Activated T-helper 1 cell treated with Interleukin-2 at 50 U/mL for 16 hours (primary cell): ENCODE measurements around the gene BPIFA3.

Source experiments
- DNase-seq: peaks from one replicate; pipeline ENCODE4 v3.0.0-alpha.2; 2020; ENCODE audit warnings: low read depth

Gene BPIFA3

GRCh38 chr20:33224399-33224798 is 7.2 kb downstream of the BPIFA3 start:
- no peak for DNase-seq

GRCh38 chr20:33229843-33230242 is 12.7 kb downstream of the BPIFA3 start:
- no peak for DNase-seq

- no peak for DNase-seq
Observed at GRCh38 chr20:33231237-33231636, 14.1 kb downstream of the BPIFA3 start.

GRCh38 chr20:33232486-33233072 is 15.4 kb downstream of the BPIFA3 start:
- DNase-seq = no peak

- DNase-seq = no peak
Observed at GRCh38 chr20:33233129-33233774, 16.1 kb downstream of the BPIFA3 start.

GRCh38 chr20:33234050-33234449 is 16.9 kb downstream of the BPIFA3 start:
- no peak for DNase-seq

- DNase-seq = no peak
Observed at GRCh38 chr20:33235696-33236095, 18.5 kb downstream of the BPIFA3 start, which contains the start of gene BPIFA1. TSS of gene BPIFA1 (plus strand) at chr20:33235996. CDS start at chr20:33237712, 1,716 bp downstream.

- DNase-seq = no peak
Observed at GRCh38 chr20:33236351-33236750, 19.2 kb downstream of the BPIFA3 start.

GRCh38 chr20:33237989-33238388 is 20.8 kb downstream of the BPIFA3 start:
- no peak for DNase-seq

- no peak for DNase-seq
Observed at GRCh38 chr20:33239418-33239817, 22.3 kb downstream of the BPIFA3 start.

- no peak for DNase-seq
Observed at GRCh38 chr20:33239979-33240736, 23.0 kb downstream of the BPIFA3 start.

- no peak for DNase-seq
Observed at GRCh38 chr20:33240923-33241322, 23.8 kb downstream of the BPIFA3 start.

- DNase-seq = no peak
Observed at GRCh38 chr20:33242319-33243100, 25.4 kb downstream of the BPIFA3 start.

GRCh38 chr20:33246077-33246476 is 28.9 kb downstream of the BPIFA3 start:
- DNase-seq = no peak

- no peak for DNase-seq
Observed at GRCh38 chr20:33249456-33249855, 32.3 kb downstream of the BPIFA3 start.

GRCh38 chr20:33250666-33251065 is 33.5 kb downstream of the BPIFA3 start:
- DNase-seq = no peak

GRCh38 chr20:33251496-33251895 is 34.3 kb downstream of the BPIFA3 start:
- DNase-seq = no peak

- DNase-seq = no peak
Observed at GRCh38 chr20:33252460-33252859, 35.3 kb downstream of the BPIFA3 start.

GRCh38 chr20:33255005-33255404 is 37.9 kb downstream of the BPIFA3 start:
- no peak for DNase-seq

- no peak for DNase-seq
Observed at GRCh38 chr20:33257237-33257636, 40.1 kb downstream of the BPIFA3 start.

GRCh38 chr20:33259371-33259770 is 42.2 kb downstream of the BPIFA3 start:
- no peak for DNase-seq

GRCh38 chr20:33261465-33261864 is 44.3 kb downstream of the BPIFA3 start:
- DNase-seq = no peak
